IMR-90 (cell line): ENCODE data around the gene OPHN1. TPM values are rescaled to one million over a fixed set of nuclear protein-coding genes. Genes with fewer than 3 reads are reported as not detected.
A peak's percentile ranks its signal among the peaks of the same experiment; 100 is the strongest.

ENCODE experiments used
- ATAC-seq: fragments of 200-7000 bp; cut with Tn5 transposase; 2 replicates; pipeline ENCODE4 v1.9.1; 2020; ENCODE audit warnings: low read depth, mild to moderate bottlenecking, moderate library complexity
- Bru-seq: library from RNA; stranded (reverse); fragments of 400-500 nt; gene quantifications from one replicate; lab custom pipeline; 2021; lab: Mats Ljungman, UMichigan
- BruChase-seq, 2 experiments: library from RNA; stranded (reverse); fragments of 400-500 nt; gene quantifications; one replicate each; lab custom pipeline; 2021; lab: Mats Ljungman, UMichigan
- BruUV-seq: library from RNA; stranded (reverse); fragments of 400-500 nt; replicated peaks from 2 replicates; lab custom pipeline; 2021; lab: Mats Ljungman, UMichigan
- CTCF ChIA-PET: fragments of 300-600 bp; formaldehyde crosslinking; extraction: SDS; loops from one replicate; lab custom pipeline; 2021; ENCODE audit warnings: antibody characterized with exemption; lab: Yijun Ruan, JAX
- POLR2A ChIA-PET: fragments of 300-600 bp; sonication (Branson Sonifier 250); formaldehyde crosslinking; loops from one replicate; lab custom pipeline; 2022; ENCODE audit warnings: antibody characterized with exemption; ENCODE audit not compliant: unreplicated experiment; lab: Charles Lee
- DNase-seq: peaks from one replicate; pipeline ENCODE4 v3.0.0; 2013
- H2AFZ ChIP-seq: replicated peaks from 2 replicates; pipeline ENCODE3; 2013; ENCODE audit warnings: low read length, mild to moderate bottlenecking; ENCODE audit not compliant: poor library complexity
- H2AK5ac ChIP-seq: 2 replicates; pipeline ENCODE4 v1.6.1; 2013; ENCODE audit warnings: low read depth, low read length, inconsistent platforms
- H2AK9ac ChIP-seq: replicated peaks from 2 replicates; pipeline ENCODE3; 2013; ENCODE audit warnings: mild to moderate bottlenecking, low read depth, low read length, moderate library complexity; ENCODE audit not compliant: poor library complexity
- H2BK120ac ChIP-seq: 2 replicates; pipeline ENCODE4 v1.6.1; 2013; ENCODE audit warnings: low read depth, low read length, inconsistent platforms
- H2BK15ac ChIP-seq: 3 replicates; pipeline ENCODE4 v1.6.1; 2013; ENCODE audit warnings: low read depth, low read length, inconsistent platforms
- H2BK20ac ChIP-seq: 2 replicates; pipeline ENCODE4 v1.6.1; 2013; ENCODE audit warnings: low read depth, mild to moderate bottlenecking, inconsistent platforms, low read length, moderate library complexity
- H2BK5ac ChIP-seq: 2 replicates; pipeline ENCODE4 v1.6.1; 2013; ENCODE audit warnings: mild to moderate bottlenecking, low read depth, low read length, inconsistent platforms; ENCODE audit not compliant: poor library complexity, severe bottlenecking
- H3K14ac ChIP-seq: replicated peaks from 2 replicates; pipeline ENCODE4 v1.6.1; 2013; ENCODE audit warnings: low read depth, low read length, inconsistent platforms
- H3K18ac ChIP-seq: 2 replicates; pipeline ENCODE4 v1.6.1; 2013; ENCODE audit warnings: low read depth, low read length, control low read depth
- H3K23ac ChIP-seq: 2 replicates; pipeline ENCODE4 v1.6.1; 2013; ENCODE audit warnings: low read depth, low read length, inconsistent platforms
- H3K27ac ChIP-seq: 2 replicates; pipeline ENCODE4 v1.5.1; 2013; ENCODE audit warnings: mild to moderate bottlenecking, control low read depth, low read length; ENCODE audit not compliant: insufficient read depth
- H3K27me3 ChIP-seq: 2 replicates; pipeline ENCODE4 v1.6.1; 2013; ENCODE audit warnings: low read length; ENCODE audit not compliant: control insufficient read depth, insufficient read depth
- H3K36me3 ChIP-seq: 2 replicates; pipeline ENCODE4 v1.6.1; 2013; ENCODE audit warnings: low read length, mixed read lengths; ENCODE audit not compliant: control insufficient read depth, insufficient read depth
- H3K4ac ChIP-seq: 2 replicates; pipeline ENCODE4 v1.6.1; 2013; ENCODE audit warnings: low read depth, low read length, inconsistent platforms
- H3K4me1 ChIP-seq: 2 replicates; pipeline ENCODE4 v1.6.1; 2013; ENCODE audit warnings: low read length, mixed read lengths; ENCODE audit not compliant: control insufficient read depth, insufficient read depth
- H3K4me2 ChIP-seq: 2 replicates; pipeline ENCODE4 v1.6.1; 2013; ENCODE audit warnings: low read depth, mild to moderate bottlenecking, control low read depth, low read length, moderate library complexity
- H3K4me3 ChIP-seq: 2 replicates; pipeline ENCODE4 v1.5.1; 2013; ENCODE audit warnings: low read depth, mild to moderate bottlenecking, control low read depth, low read length, moderate library complexity; ENCODE audit not compliant: insufficient read depth
- H3K56ac ChIP-seq: 2 replicates; pipeline ENCODE4 v1.6.1; 2013; ENCODE audit warnings: low read length, inconsistent platforms; ENCODE audit not compliant: insufficient read depth; ENCODE audit errors: extremely low read depth
- H3K79me1 ChIP-seq, 2 experiments: 2 replicates each; pipeline ENCODE4 v1.6.1; 2013; ENCODE audit warnings: low read length in 2 of 2, inconsistent platforms in 1 of 2, low read depth in 1 of 2
- H3K9ac ChIP-seq: 2 replicates; pipeline ENCODE4 v1.6.1; 2013; ENCODE audit warnings: low read depth, low read length, control low read depth
- H3K9me1 ChIP-seq: 2 replicates; pipeline ENCODE4 v1.6.1; 2013; ENCODE audit warnings: low read length, inconsistent platforms; ENCODE audit not compliant: insufficient read depth
- H3K9me3 ChIP-seq: 2 replicates; pipeline ENCODE4 v1.6.1; 2013; ENCODE audit warnings: low read length; ENCODE audit not compliant: control insufficient read depth, insufficient read depth
- H4K20me1 ChIP-seq: 2 replicates; pipeline ENCODE4 v1.6.1; 2013; ENCODE audit warnings: low read length, inconsistent platforms; ENCODE audit not compliant: insufficient read depth
- H4K5ac ChIP-seq: 2 replicates; pipeline ENCODE4 v1.6.1; 2013; ENCODE audit warnings: mild to moderate bottlenecking, low read depth, low read length, control low read depth
- H4K8ac ChIP-seq, 2 experiments: 2 replicates each; pipeline ENCODE4 v1.6.1; 2013; ENCODE audit warnings: low read depth in 2 of 2, low read length in 2 of 2, control low read depth in 1 of 2, inconsistent platforms in 1 of 2
- H4K91ac ChIP-seq: 2 replicates; pipeline ENCODE4 v1.6.1; 2013; ENCODE audit warnings: low read depth, low read length, inconsistent platforms; ENCODE audit not compliant: insufficient read depth
- BHLHE40 ChIP-seq: fragments of 150-350 bp; IDR thresholded peaks from 2 replicates; pipeline ENCODE4 v1.6.1; 2016; ENCODE audit warnings: mild to moderate bottlenecking, low read depth, low read length
- MXI1 ChIP-seq: IDR thresholded peaks from 2 replicates; pipeline ENCODE4 v1.6.1; 2012; ENCODE audit warnings: low read depth, mild to moderate bottlenecking, low read length, moderate library complexity, borderline replicate concordance
- USF2 ChIP-seq: fragments of 150-350 bp; IDR thresholded peaks from 2 replicates; pipeline ENCODE4 v1.6.1; 2017; ENCODE audit warnings: mild to moderate bottlenecking, antibody characterized with exemption, low read length, low read depth
- whole genome bisulfite sequencing, 2 experiments: methylation state at CpG; one replicate each; pipeline versions ENCODE4 v1.1.5 to v1.1.7; 2013; ENCODE audit warnings: missing lambda C conversion rate in 2 of 2; ENCODE audit not compliant: insufficient read length in 1 of 2; ENCODE audit errors: extremely low coverage in 2 of 2; 5-methylcytosine and 5-hydroxymethylcytosine counted together
- dilution Hi-C: fragments of 300-500 bp; cut with HindIII; formaldehyde crosslinking; loops from one replicate; pipeline ENCODE4 v1.14.3; 2018; ENCODE audit warnings: low sequenced_read_pairs; ENCODE audit not compliant: unreplicated experiment
- in situ Hi-C: fragments of 300-500 bp; cut with MboI; formaldehyde crosslinking; loops from 3 replicates; pipeline ENCODE4 v1.14.3; 2019; ENCODE audit warnings: low sequenced_read_pairs, inconsistent platforms, mixed read lengths
- intact Hi-C: fragments of 100-400 bp; cut with micrococcal nuclease; formaldehyde crosslinking; loops from 2 replicates; pipeline ENCODE4 v1.10.0; 2022
- long read RNA-seq: library from polyadenylated mRNA; unstranded; transcript quantifications from one replicate; pipeline ENCODE4 v2.0.0, GENCODE V29; 2021; ENCODE audit not compliant: unreplicated experiment
- polyA plus RNA-seq, 3 experiments: library from polyadenylated mRNA; depleted of rRNA; stranded (reverse); fragments of >200 nt; gene quantifications; 2 replicates each; pipeline ENCODE4 v1.2.3, GENCODE V29; 2012; ENCODE audit warnings: low replicate concordance in 1 of 3
- total RNA-seq: library from RNA; depleted of rRNA; stranded (reverse); fragments of >200 nt; gene quantifications from 2 replicates; pipeline ENCODE4 v1.2.3, GENCODE V29; 2012; rRNA removed

Gene OPHN1
- total RNA-seq (12.5 and 13.1 TPM in 2 replicates), polyA plus RNA-seq (2012; rRNA removed) (4.0 and 4.5 TPM in 2 replicates), Bru-seq, nascent RNA (percentile 58 among the genes with signal in this experiment), BruChase-seq, experiment 1, labeled RNA remaining after a 6-hour chase (percentile 58 among the genes with signal in this experiment), BruChase-seq, experiment 2, labeled RNA remaining after a 2-hour chase (percentile 56 among the genes with signal in this experiment)
- polyA plus RNA-seq (2012; cell fraction: cytosol; rRNA removed): 0.83 and 1.4 TPM in 2 replicates
- polyA plus RNA-seq (2012; cell fraction: nucleus; rRNA removed; ENCODE audit: low replicate concordance): 4.3 and 8.4 TPM in 2 replicates
- long read RNA-seq, partial matches to known transcripts: 4 of 5 reads
- long read RNA-seq, other reads (novel, unspliced or antisense): 1 of 5 reads

GRCh38 chrX:68433155-68433980 is at the start of gene OPHN1:
OPHN1 (minus strand) TSS chrX:68433495; CDS start chrX:68433020, 475 bp downstream.
- H3K4ac ChIP-seq: peak within 1 kb of the TSS; percentile 68
- peak within 1 kb of the TSS; percentile 73 for H2BK120ac ChIP-seq
- peak within 1 kb of the TSS; percentile 93 for H2AFZ ChIP-seq
- peak; percentile 88 for ATAC-seq
- peak within 1 kb of the TSS; percentile 99 for H3K4me2 ChIP-seq
- no peaks in the 10 kb centered on the region for H4K20me1 ChIP-seq
- H2BK20ac ChIP-seq: peak within 1 kb of the TSS; percentile 23; the same call in 1 of the 2 replicates
- peak within 1 kb of the TSS; percentile 90 for H3K4me3 ChIP-seq
- in situ Hi-C loops (no loop called here), dilution Hi-C loops (no loop called here), intact Hi-C loops (loop anchor here (5.0 kb wide), 1 partner anchor 254 kb away; no protein-coding TSS in a partner anchor)
- no peaks in the 10 kb centered on the region for H3K36me3 ChIP-seq
- peak; percentile 74 for DNase-seq
- TF ChIP-seq BHLHE40: peak; percentile 49
- 0 out of 2 replicates have a peak, but pooled peaks have one; percentile 29 for TF ChIP-seq MXI1
- TF ChIP-seq USF2: no peak
- peak within 1 kb of the TSS; percentile 65 for H3K14ac ChIP-seq
- H2AK5ac ChIP-seq: peak within 1 kb of the TSS; percentile 51; the same call in 1 of the 2 replicates
- H3K9me1 ChIP-seq: no peaks in the 10 kb centered on the region
- H3K79me1 ChIP-seq: peaks cover 0 to 12% of the 10 kb centered on the region in 2 experiments; a peak in 2 of 4 replicates
- H4K5ac ChIP-seq: peak within 1 kb of the TSS; percentile 75
- peak within 1 kb of the TSS; percentile 23 for H4K91ac ChIP-seq
- H3K56ac ChIP-seq: peak within 1 kb of the TSS; percentile 41
- H4K8ac ChIP-seq: peak within 1 kb of the TSS; percentile 18 to 52; a peak in 3 of 4 replicates
- H3K18ac ChIP-seq: peak within 1 kb of the TSS; percentile 44
- H3K4me1 ChIP-seq: 0 out of 2 replicates have a peak, but pooled peaks cover 5% of the 10 kb centered on the region
- H3K9ac ChIP-seq: peak within 1 kb of the TSS; percentile 84
- H3K9me3 ChIP-seq: no peaks in the 10 kb centered on the region
- POLR2A ChIA-PET: no interaction called here
- CTCF ChIA-PET: no interaction called here
- peak within 1 kb of the TSS; percentile 82 for H3K27ac ChIP-seq
- WGBS, 2 experiments: 45% methylated on average over 16 of the region's 57 CpGs; no CpG with 5 or more reads in 1 of the 2 experiments
- peak within 1 kb of the TSS; percentile 31 for H2AK9ac ChIP-seq
- no peak within 1 kb of the TSS; the same call in 1 of the 3 replicates for H2BK15ac ChIP-seq
- BruUV-seq: no TSS peak
- peak within 1 kb of the TSS; percentile 65 for H2BK5ac ChIP-seq
- H3K23ac ChIP-seq: peak within 1 kb of the TSS; percentile 84
- H3K27me3 ChIP-seq: no peaks in the 10 kb centered on the region
